Activated naive CD4-positive, alpha-beta T cell (primary cell): ENCODE data around the gene LYPLA2.

ENCODE experiments used
- DNase-seq, 4 experiments: peaks; one replicate each; lab custom pipeline; 2025; lab: John Stamatoyannopoulos, UW

Gene LYPLA2

DNA sequence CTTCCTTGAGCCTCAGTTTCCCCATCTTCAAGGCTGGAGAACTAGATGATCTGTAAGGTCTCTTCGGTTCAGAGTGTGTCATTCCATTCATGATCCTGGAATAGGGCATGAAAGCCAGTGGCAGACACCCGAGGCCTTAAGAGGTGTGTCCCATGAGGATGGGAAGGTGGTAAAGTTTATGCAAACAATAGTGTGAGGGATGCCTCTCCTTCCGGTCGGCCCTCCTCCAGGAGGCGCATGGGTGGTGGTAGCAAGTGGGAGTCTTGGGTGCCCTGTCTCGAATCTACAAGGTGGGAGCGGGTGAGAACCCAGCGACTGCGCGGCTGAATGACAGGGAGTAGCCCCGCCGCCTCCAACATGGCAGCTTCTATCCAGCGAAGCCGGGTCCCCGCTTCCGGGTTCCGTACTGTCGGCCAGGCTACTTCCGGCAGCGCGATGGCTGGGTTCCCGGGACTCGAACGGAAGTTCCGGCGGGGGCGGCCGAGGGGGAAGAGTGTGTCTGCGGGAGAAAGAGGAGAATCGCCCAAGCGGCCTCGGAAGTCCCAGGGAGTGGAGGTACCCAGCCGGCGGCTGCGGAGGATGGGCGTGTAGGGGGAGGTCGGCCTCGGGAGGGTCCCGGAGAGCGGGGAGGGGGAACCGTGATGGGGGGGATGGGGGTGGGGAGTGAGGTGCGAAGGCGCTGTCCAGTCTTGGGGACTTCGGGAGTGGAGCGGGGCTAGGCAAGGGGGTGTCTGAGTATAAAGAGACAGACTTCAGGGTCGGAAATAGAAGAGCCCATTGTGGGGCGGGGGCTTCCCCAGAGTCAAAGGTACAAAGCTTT, at the start of gene LYPLA2:
Gene LYPLA2, plus strand, starts transcription at position 450 of the 820 bp plus-strand sequence. CDS start 1,538 bp downstream, outside the sequence.
- DNase-seq = peak; percentile 57 to 71 (median 68)

DNA sequence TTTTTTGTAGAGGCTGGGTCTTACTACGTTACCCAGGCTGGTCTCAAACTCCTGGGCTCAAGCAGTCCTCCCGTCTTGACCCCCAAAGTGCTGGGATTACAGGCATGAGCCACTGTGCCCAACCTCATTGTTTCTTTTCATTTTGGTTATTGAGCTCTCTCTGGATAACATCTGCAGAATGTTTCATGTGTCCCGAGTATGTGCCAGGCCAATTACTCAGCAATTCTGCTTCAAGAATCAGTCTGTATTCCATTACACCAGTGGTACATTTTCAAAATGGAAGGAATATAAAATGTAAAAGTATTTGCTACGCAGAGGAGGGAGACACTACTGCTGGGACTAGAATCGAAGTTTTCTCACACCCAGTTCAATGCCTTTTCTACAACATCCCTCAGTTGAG, 49.3 kb upstream of the LYPLA2 start:
- no peak for DNase-seq

DNA sequence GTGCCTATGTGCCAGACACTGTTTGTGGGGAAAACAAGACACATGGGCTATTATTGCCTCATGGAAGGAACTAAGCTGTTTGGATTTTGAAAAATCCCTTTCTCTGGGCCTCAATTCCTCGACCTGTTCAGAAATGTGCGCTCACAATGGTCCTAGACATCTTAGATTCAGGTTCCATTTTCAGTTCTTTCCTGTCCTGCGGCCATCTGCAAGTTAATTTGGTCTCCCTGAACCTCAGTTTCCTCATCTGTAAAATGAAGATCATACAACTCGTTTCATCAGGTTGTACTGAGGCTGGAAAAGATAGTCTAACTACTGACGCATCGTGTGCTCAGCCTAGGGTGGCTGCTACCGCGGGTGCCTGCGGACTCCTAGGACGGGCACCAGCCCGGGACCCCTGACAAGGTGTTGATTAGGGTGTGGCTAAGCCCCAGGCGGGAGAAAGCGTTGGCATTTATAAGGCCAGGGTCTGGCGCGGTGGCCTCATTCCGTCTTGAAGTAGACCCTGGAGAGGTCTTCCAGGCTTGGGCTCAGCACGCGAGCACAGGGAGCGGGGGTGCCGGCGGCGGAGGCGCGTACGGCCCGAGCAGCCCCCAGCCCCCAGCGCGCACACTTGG, 48.2 kb upstream of the LYPLA2 start:
- peak in 2 of 4 experiments; percentile 28 to 32 for DNase-seq

DNA sequence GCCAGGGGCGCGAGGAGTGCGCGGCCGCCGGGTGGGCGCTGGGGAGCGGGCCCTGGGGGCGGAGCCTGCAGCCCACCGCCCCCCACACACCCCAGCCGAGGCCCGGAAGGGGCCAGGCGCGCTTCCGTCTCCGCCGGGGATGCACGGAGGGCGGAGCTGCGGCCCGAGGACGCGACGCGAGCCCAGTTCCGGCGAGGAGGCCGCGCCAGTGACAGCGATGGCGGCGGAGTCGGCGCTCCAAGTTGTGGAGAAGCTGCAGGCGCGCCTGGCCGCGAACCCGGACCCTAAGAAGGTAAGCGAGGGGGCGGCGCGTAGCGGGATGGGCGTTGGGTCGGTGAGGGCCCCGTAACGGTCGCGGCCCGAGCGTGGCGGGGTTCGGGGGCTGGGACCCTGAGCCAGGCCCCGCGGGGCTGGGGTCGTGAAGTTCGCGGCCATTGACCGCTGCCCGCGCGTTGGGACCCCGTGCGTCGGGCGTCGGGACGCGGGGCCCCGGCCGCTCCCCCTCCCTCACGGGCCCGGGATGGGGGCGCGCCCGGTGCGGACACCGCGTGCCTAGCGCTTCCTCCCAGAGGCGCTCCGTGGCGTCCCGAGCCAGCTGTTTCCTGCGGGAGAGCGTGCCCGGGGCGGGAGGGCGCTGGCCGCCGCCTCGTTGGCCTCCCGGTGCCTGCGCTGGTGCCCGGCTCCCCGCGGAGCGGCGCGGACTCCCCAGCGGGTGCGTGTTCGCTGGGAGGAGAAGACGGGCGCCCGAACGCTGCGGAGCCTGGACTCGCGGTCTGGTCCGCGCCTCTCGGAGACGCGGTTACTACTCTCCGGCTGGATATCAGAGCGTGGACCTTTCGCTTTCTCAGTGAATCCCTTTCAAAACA, 47.4 kb upstream of the LYPLA2 start, which contains the start of gene ELOA:
Gene ELOA, plus strand, starts transcription at position 185 of the 866 bp plus-strand sequence. Its CDS starts 33 bp downstream, at position 218.
- DNase-seq = peak; percentile 41 to 75 (median 52)

DNA sequence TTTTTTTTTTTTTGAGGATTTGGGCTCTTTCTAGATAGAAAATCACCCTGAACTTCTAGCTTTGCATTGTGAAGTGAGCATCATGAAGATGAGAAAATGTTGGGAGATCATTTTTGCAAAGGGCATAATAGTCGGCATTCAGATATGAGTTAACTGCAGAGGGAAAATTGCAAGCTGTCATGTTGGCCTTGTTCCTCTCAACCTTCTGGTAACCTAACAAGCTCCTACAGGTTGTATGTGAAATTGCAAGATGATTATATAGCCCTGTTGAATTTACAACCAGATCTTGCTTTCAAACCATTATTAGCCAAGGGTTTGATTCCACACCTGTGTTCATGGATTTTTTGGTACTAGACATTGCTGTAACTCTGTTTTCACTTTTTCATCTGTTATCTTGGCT, 45.4 kb upstream of the LYPLA2 start:
- no peak for DNase-seq

DNA sequence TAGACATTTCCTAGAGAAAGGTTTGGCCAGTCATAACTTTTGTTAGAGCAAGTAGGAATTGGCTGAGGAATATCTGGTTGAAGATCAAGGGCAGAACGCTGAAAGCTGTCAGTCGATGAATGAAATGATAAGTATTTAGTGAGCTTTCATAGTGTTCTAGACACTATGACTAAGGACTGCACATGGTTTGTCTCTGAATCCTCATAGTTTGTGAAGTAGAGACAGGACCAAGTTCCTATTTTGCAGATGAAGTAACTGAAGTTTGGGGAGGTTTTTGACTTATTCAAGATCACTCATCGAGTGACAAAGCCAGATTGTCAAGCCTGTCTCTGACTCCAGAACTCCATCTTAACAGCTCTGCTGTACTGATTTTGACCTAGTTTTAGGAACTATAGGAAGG, 42.9 kb upstream of the LYPLA2 start:
- DNase-seq = no peak

DNA sequence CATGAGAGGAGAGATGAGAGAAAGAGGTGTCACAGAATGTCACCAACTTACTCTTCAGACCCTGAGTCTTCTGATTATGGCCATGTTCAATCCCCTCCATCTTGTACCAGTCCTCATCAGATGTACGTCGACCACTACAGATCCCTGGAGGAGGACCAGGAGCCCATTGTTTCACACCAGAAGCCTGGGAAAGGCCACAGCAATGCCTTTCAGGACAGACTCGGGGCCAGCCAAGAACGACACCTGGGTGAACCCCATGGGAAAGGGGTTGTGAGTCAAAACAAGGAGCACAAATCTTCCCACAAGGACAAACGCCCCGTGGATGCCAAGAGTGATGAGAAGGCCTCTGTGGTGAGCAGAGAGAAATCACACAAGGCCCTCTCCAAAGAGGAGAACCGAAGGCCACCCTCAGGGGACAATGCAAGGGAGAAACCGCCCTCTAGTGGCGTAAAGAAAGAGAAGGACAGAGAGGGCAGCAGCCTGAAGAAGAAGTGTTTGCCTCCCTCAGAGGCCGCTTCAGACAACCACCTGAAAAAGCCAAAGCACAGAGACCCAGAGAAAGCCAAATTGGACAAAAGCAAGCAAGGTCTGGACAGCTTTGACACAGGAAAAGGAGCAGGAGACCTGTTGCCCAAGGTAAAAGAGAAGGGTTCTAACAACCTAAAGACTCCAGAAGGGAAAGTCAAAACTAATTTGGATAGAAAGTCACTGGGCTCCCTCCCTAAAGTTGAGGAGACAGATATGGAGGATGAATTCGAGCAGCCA, 39.7 kb upstream of the LYPLA2 start:
- no peak for DNase-seq

DNA sequence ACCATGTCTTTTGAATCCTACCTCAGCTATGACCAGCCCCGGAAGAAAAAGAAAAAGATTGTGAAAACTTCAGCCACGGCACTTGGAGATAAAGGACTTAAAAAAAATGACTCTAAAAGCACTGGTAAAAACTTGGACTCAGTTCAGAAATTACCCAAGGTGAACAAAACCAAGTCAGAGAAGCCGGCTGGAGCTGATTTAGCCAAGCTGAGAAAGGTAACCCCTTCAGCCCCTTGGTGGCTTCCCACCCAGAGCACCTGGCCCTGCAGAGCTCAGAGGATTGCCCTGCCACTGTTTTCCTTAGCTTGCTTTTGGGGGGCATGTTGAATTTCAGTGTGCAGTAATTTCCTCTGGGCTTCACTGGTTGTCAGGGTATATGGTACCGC, 39.1 kb upstream of the LYPLA2 start:
- DNase-seq = no peak

DNA sequence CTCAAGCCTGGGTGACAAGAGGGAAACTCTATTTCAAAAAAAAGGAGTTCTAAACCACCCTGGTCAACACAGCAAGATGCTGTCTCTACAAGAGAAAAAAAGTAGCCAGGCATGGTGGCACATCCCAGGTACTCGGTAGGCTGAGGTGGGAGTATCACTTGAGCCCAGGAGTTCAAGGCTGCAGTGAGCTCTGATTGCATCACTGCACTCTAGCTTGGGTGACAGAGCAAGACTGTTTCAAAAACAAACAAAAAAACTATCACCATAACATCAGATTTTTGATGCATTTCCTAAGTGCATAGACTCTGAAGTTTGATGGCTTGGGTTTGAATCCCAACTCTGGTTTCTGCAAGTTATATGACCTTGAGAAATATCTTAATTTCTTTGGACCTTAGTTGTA, 38.0 kb upstream of the LYPLA2 start:
- DNase-seq = no peak

DNA sequence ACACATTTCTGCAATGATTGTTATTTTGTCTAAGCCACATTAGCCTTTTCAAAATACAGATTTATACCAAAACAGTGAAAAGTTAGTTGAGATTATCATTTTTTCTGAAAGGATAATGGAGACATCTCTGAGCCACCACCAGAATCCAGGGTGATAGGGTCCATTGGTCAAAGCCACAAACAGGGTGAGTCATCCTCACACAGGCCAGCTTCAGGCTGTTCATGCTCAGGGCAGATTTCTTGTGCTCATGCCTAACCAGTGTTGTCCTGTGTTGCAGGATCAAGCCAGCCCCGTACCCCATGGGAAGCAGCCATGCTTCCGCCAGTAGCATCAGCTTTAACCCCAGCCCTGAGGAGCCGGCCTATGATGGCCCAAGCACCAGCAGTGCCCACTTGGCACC, 34.3 kb upstream of the LYPLA2 start:
- DNase-seq = no peak

DNA sequence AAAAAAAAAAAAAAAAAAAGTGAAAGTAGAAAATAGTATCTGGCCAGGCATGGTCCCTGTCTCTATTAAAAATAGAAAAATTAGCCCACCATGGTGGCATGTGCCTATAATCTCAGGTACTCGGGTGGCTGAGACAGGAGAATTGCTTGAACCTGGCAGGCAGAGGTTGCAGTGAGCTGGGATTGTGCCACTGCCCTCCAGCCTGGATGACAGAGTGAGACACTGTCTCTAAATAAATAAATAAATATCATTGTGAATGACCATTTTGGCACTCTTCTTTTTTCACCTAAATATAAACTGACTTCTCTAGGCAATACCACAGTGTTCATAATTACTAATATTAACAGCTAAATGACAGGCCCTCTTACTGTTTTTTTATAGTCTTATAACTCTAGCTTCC, 33.1 kb upstream of the LYPLA2 start:
- DNase-seq = no peak

DNA sequence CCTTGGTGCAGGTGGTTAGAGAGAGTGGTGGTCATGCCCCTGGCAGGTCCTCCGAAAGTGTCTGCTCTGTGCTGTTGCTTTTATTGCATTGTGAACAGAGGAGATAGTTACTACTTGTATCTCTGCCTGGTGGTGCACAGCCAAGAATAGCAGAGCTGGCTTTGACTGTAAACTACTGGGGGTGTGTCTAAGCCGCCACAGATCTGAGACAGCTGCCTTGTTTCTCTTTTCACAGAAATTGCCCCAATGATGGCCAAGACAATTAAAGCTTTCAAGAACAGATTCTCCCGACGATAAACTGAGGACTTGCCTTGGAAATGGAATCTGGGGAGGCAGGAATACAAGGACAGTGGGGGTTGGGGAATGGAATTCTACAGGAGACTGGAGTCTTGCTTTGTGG, 31.7 kb upstream of the LYPLA2 start:
- DNase-seq = no peak

DNA sequence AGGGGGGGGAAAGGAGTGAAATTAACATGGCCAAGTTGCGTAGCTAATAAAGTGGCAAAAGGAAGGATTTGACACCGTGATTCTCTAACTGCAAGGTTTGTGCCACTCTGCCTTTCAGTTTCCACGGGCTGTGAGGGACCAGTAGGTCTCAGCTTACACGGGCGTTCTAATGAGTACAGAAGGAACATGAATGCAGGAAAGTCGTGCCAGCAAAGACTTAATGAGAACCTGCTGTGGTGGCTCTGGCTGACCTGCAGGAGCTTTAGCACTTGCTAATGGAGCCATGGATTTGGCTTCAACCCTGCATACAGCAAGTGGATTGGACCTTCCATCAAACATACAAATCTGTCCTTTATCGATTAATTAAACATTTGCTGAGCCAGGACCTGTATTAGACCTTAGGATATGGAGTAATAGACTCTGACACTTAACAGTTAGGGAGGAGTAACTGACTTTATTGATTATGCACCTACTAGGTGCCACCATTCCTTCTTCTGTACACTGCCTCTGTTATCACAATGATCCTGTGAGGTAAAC, 27.8 kb upstream of the LYPLA2 start:
- DNase-seq = no peak

DNA sequence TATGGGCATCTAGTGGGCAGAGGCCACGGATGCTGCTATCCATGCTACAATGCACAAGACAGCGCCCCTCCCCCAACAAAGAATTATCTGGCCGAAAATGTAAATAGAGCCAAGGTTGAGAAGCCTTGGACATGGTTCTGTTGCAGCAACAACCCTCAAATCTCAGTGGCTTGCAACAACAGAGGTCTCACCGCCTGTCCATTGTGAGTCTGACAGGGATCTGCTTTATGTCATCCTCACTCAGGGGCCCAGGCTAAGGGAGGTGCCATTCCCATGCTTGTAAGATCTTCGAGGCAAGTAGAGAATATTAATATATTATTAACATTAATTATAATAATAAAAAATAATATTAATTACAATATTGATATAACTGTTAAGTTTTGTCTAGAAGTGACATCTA, 22.2 kb upstream of the LYPLA2 start:
- no peak for DNase-seq

DNA sequence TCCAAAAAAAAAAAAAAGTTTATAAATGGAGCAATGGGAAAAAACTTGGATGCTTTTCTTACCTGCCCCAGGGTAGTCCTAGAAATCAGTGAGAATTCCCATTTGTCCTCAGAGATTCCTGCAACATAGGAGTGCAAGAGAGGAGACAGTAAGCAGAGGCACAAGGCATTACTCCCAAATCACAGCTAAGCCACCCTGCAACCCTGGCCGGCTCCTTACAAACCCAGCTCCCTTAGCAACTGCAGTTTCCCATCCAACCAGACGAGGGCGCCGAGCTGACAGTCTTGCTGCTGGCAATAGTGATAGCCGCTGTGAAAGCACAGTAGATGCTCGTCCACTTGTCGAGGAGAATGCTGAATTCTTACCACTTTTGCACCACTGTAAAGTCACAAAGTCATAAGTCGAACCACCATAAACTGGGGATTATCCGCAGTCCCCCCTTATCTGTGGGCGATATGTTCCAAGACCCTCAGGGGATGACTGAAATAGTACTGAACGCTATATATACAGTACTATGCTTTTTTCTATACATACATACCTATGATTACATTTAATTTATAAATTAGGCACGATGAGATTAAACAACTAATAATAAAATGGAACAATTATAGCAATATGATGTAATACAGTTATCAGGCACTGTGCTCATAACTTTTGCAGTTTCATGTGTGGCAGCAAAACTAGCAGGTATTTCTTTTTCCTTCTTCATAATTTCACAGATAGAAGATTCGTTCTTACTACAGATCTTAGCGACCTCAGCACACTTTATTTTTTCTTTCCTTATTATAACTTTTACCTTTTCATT, 18.7 kb upstream of the LYPLA2 start:
- DNase-seq = peak; percentile 55 to 84 (median 74)

DNA sequence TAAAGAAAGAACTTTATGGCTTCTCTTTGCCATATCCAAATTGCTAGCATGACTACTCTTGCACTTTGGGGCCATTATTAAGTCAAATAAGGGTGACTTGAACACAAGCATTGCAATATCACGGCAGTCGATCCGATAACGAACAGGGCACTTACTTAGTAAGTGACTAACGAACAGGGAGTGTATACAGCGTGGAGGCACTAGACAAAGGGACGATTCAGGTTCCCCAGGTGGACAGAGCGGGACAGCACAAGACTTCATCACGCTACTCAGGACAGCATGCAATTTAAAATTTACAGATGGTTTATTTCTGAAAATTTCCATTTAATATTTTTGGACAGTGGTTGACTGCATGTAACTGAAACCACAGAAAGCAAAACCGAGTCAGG, 18.1 kb upstream of the LYPLA2 start:
- no peak for DNase-seq

DNA sequence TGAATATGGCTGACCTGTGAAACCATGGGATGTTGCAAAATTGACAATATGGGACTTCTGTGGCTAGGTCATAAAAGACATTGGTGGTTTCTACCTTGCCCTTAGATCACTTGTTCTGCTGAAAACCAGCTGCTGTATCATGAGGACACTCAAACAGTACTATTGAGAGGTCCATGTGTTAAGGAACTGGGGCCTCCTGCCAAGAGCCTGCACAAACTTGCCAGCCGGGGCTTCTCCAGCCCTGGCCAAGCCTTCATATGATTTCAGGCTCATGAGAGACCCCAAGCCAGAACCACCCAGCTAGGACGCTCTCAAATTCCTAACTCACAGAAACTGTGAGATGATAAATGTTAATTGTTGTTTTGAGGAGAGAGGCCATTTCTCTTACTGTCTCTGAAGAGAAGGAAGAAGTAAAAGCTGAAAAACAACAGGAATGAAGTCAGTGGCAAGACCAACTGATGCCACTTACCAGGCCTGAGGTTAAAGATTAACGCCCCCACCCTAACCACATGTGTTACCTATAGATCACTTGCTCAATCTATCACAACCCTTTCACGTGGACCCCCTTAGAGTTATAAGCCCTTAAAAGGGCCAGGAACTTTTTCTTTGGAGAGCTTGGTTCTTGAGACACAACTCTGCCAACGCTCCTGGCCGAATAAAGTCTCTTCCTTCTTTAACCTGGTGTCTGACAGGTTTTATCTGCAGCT, 16.6 kb upstream of the LYPLA2 start:
- no peak for DNase-seq

DNA sequence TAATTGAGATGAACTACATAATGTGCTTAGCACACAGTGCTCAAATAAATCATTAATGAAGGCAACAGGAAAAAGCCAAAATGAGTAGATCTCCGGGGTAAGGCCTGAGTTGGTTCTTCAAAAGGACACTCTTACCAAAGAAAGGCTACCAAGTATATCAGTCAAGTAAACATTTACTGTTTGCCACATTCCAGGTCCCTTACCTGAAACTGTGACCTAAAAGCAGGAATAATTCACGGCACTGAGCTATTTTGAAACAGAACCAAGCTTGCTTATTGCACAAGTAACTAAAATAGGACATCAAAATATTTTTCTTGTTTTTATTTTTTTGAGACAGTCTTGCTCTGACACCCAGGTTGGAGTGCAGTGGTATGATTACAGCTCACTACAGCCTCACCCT, 14.7 kb upstream of the LYPLA2 start:
- DNase-seq = no peak

DNA sequence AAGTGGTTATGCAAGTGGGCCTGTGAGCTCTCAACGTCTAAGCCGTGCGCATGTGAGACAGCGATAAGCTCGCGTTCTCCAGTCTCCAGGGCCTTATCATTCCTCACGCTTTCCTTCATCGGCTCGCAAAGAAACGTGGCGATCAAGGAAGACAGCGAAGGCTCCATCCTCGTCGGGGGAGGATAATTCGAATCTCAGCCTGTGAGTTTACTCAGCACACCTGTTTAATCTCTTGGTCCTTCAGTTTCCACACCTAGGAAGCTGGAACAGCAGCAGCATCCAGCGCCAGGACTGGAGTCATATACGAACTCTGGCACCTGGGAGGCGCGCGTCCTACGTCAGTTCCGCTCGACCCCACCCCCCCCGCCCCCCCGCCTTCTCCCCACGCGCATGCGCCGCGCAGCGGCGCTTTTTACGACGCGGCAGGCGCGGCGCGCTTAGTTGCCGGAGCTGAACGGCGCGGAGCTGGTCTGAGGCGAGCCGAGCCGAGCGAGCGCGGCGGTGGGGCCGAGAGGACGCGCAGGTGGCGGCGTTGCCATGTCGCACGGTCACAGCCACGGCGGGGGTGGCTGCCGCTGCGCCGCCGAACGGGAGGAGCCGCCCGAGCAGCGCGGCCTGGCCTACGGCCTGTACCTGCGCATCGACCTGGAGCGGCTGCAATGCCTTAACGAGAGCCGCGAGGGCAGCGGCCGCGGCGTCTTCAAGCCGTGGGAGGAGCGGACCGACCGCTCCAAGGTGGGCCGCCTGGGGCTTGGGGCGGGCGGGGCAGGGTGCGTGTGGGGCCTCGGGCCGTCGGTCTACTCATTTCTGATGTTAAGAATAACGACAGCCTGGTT, 12.7 kb upstream of the LYPLA2 start, which contains the start of gene PITHD1:
Gene PITHD1, plus strand, starts transcription at position 440 of the 836 bp plus-strand sequence. Its CDS starts 98 bp downstream, at position 538.
- DNase-seq = peak; percentile 41 to 67 (median 60)
